Chondrocyte (in vitro differentiated cells): ENCODE measurements around the gene NFX1. TPM values are rescaled to one million over a fixed set of nuclear protein-coding genes. Genes with fewer than 3 reads are reported as not detected.
"Not testable (repeated sequence)": the region's sequence is repeated elsewhere in the genome, so short reads cannot be mapped to it uniquely, and the experiment has no call there.

Experiments used
- DNase-seq: peaks from one replicate; pipeline ENCODE4 v3.0.0; 2021; ENCODE audit warnings: mixed read lengths, low spot score
- H3K27ac Mint-ChIP-seq: one replicate; pipeline ENCODE4 v1.8.0; 2021; ENCODE audit warnings: mild to moderate bottlenecking, moderate library complexity, mixed read lengths; ENCODE audit not compliant: unreplicated experiment
- H3K27me3 Mint-ChIP-seq: 2 replicates; pipeline ENCODE4 v1.8.0; 2021; ENCODE audit warnings: low read depth, mixed read lengths
- H3K36me3 Mint-ChIP-seq: 2 replicates; pipeline ENCODE4 v1.8.0; 2021; ENCODE audit warnings: low read depth, mixed read lengths
- H3K4me1 Mint-ChIP-seq: 2 replicates; pipeline ENCODE4 v1.8.0; 2021; ENCODE audit warnings: low read depth, mild to moderate bottlenecking, mixed read lengths
- H3K4me3 Mint-ChIP-seq: one replicate; pipeline ENCODE4 v1.8.0; 2021; ENCODE audit warnings: mild to moderate bottlenecking, moderate library complexity, mixed read lengths; ENCODE audit not compliant: unreplicated experiment
- H3K9me3 Mint-ChIP-seq: 2 replicates; pipeline ENCODE4 v1.8.0; 2021; ENCODE audit warnings: low read depth, mixed read lengths
- CTCF ChIP-seq: fragments of 200-600 bp; sonication (generic); IDR thresholded peaks from 2 replicates; pipeline ENCODE4 v1.5.0; 2021; ENCODE audit warnings: antibody characterized with exemption, mild to moderate bottlenecking, moderate library complexity
- total RNA-seq: library from RNA; stranded (reverse); gene quantifications from 3 replicates; pipeline ENCODE4 v1.2.1, GENCODE V29; 2021

Gene NFX1
- total RNA-seq, 1 donor from 2014 or later: 28.4 TPM

GRCh38 chr9:33329117-33329563 lies 38.8 kb downstream of the NFX1 start:
- Mint-ChIP-seq H3K27me3 (no peaks in the 10 kb centered on the region), H3K36me3 (peaks cover 28% of the 10 kb centered on the region), H3K4me3 (no peak overlapping the region), H3K4me1 (peaks cover 51% of the 10 kb centered on the region), H3K27ac (peak overlapping the region; percentile 95), H3K9me3 (no peaks in the 10 kb centered on the region)
- no peak for TF ChIP-seq CTCF
- DNase-seq: no peak

GRCh38 chr9:33329979-33330378 lies 39.7 kb downstream of the NFX1 start:
- no peak for TF ChIP-seq CTCF
- Mint-ChIP-seq H3K9me3 (no peaks in the 10 kb centered on the region), H3K27me3 (no peaks in the 10 kb centered on the region), H3K27ac (peak overlapping the region; percentile 95), H3K4me3 (no peak overlapping the region), H3K36me3 (peaks cover 25% of the 10 kb centered on the region), H3K4me1 (peaks cover 51% of the 10 kb centered on the region)
- DNase-seq: no peak

- H3K36me3 Mint-ChIP-seq: peaks cover 25% of the 10 kb centered on the region
Observed at GRCh38 chr9:33331377-33331891, 41.1 kb downstream of the NFX1 start.

GRCh38 chr9:33332011-33332410 lies 41.7 kb downstream of the NFX1 start:
- DNase-seq: no peak
- peaks cover 25% of the 10 kb centered on the region for H3K36me3 Mint-ChIP-seq
- no peak for TF ChIP-seq CTCF

More at GRCh38 chr9:33331377-33331891, 41.1 kb downstream of the NFX1 start:
- Mint-ChIP-seq H3K27ac (peak overlapping the region; percentile 13), H3K4me1 (peaks cover 51% of the 10 kb centered on the region), H3K27me3 (no peaks in the 10 kb centered on the region), H3K4me3 (no peak overlapping the region), H3K9me3 (no peaks in the 10 kb centered on the region)
- no peak for DNase-seq
- no peak for TF ChIP-seq CTCF

GRCh38 chr9:33332956-33333355 lies 42.6 kb downstream of the NFX1 start:
- not testable (repeated sequence) for DNase-seq, H3K4me3 Mint-ChIP-seq, H3K27me3 Mint-ChIP-seq, H3K9me3 Mint-ChIP-seq
- H3K4me1 Mint-ChIP-seq: peaks cover 48% of the 10 kb centered on the region
- peak overlapping the region; percentile 41 for H3K27ac Mint-ChIP-seq
- peaks cover 23% of the 10 kb centered on the region for H3K36me3 Mint-ChIP-seq

More at GRCh38 chr9:33332011-33332410, 41.7 kb downstream of the NFX1 start:
- Mint-ChIP-seq H3K9me3 (no peaks in the 10 kb centered on the region), H3K27ac (no peak overlapping the region), H3K4me1 (peaks cover 51% of the 10 kb centered on the region), H3K4me3 (no peak overlapping the region), H3K27me3 (no peaks in the 10 kb centered on the region)

GRCh38 chr9:33340186-33340585 lies 49.9 kb downstream of the NFX1 start:
- Mint-ChIP-seq H3K4me1 (no peaks in the 10 kb centered on the region), H3K36me3 (peaks cover 33% of the 10 kb centered on the region), H3K4me3 (no peak overlapping the region), H3K9me3 (peaks cover 2% of the 10 kb centered on the region), H3K27ac (no peak overlapping the region), H3K27me3 (no peaks in the 10 kb centered on the region)
- DNase-seq: no peak
- TF ChIP-seq CTCF: no peak
